Vagina (tissue), 2 donors: Measurements from ENCODE around the gene BLM.

Experiments
- POLR2A ChIP-seq, 2 donors: fragments of 450-650 bp; IDR thresholded peaks; one replicate each; pipeline ENCODE4 v1.6.1; 2017; ENCODE audit warnings: antibody characterized with exemption in 2 of 2, mild to moderate bottlenecking in 2 of 2, moderate library complexity in 2 of 2
- POLR2AphosphoS5 ChIP-seq, 2 donors: sonication (generic); formaldehyde crosslinking; IDR thresholded peaks; one replicate each; pipeline ENCODE4 v1.9.0; 2017; ENCODE audit warnings: antibody characterized with exemption in 2 of 2, mild to moderate bottlenecking in 2 of 2, low read depth in 1 of 2; ENCODE audit not compliant: insufficient read depth in 1 of 2
- TF ChIP-seq, protein P1 (sequence below), 3 experiments: fragments of 450-650 bp in 2 of 3; fragments of 200-600 bp in 1 of 3; sonication (generic) in 1 of 3; IDR thresholded peaks; one replicate each; pipeline ENCODE4 v1.5.1; 2017 to 2019; ENCODE audit warnings: antibody characterized with exemption in 3 of 3, mild to moderate bottlenecking in 2 of 3, moderate library complexity in 2 of 3

DNA sequence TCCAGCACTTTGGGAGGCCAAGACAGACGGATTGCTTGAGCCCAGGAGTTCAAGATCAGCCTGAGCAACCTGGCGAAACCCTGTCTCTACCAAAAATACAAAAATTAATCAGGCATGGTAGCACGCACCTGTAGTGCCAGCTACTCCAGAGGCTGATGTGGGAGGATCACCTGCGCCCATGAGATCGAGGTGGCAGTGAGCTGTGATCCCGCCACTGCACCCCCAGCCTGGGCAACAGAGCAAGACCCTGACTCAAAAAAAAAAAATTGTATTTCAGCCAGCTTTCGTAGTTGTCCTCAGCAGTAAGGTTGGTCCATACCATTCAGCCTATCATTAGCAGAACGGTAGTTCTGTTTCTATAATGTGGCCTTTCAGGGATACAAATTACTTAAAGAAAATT lies 84.7 kb downstream of the BLM start:
- TF ChIP-seq, protein P1, sequence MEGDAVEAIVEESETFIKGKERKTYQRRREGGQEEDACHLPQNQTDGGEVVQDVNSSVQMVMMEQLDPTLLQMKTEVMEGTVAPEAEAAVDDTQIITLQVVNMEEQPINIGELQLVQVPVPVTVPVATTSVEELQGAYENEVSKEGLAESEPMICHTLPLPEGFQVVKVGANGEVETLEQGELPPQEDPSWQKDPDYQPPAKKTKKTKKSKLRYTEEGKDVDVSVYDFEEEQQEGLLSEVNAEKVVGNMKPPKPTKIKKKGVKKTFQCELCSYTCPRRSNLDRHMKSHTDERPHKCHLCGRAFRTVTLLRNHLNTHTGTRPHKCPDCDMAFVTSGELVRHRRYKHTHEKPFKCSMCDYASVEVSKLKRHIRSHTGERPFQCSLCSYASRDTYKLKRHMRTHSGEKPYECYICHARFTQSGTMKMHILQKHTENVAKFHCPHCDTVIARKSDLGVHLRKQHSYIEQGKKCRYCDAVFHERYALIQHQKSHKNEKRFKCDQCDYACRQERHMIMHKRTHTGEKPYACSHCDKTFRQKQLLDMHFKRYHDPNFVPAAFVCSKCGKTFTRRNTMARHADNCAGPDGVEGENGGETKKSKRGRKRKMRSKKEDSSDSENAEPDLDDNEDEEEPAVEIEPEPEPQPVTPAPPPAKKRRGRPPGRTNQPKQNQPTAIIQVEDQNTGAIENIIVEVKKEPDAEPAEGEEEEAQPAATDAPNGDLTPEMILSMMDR (IDR thresholded peaks at IDR 0.05), result no peak
- TF ChIP-seq POLR2A (IDR thresholded peaks at IDR 0.05), result no peak
- TF ChIP-seq POLR2AphosphoS5 (IDR thresholded peaks at IDR 0.05; ENCODE audit: insufficient read depth in 1 of 2, low read depth in 1 of 2), result no peak
